ENCODE results near the gene SH3BP5. TPM values are rescaled to one million over a fixed set of nuclear protein-coding genes. Genes with fewer than 3 reads are reported as not detected.

The SH3BP5 gene
- total RNA-seq, 1 donor from 2014 or later = 9.3 TPM

DNA sequence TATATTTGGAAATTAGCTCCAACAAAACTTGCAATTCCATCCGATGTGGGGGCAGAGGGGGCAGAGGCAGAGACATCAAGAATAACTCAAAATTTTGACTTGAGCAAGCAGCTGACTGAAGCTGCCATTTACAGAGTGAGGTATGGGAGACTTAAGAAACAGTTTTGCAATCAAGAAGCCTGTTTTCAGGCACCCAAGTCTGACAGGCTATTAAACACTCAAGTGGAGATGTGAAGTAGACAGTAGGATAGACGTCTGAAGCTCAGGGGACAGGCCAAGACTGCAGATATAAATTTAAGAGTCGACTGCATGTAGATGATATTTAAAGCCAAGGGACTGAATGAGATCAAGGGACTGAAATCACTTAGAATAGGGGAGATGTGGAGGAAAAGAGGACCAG, 9.9 kb upstream of the SH3BP5 start:
- Histone ChIP-seq H3K36me3 (ENCODE audit: control insufficient read depth, insufficient read depth, low read length) (no peaks in the 10 kb centered on the region), H3K27me3 (ENCODE audit: control insufficient read depth, insufficient read depth, low read length) (no peaks in the 10 kb centered on the region), H3K4me3 (ENCODE audit: low read depth, low read length) (no peak overlapping the region)
- DNase-seq (ENCODE audit: low read depth) = no peak
- TF ChIP-seq, protein P1, sequence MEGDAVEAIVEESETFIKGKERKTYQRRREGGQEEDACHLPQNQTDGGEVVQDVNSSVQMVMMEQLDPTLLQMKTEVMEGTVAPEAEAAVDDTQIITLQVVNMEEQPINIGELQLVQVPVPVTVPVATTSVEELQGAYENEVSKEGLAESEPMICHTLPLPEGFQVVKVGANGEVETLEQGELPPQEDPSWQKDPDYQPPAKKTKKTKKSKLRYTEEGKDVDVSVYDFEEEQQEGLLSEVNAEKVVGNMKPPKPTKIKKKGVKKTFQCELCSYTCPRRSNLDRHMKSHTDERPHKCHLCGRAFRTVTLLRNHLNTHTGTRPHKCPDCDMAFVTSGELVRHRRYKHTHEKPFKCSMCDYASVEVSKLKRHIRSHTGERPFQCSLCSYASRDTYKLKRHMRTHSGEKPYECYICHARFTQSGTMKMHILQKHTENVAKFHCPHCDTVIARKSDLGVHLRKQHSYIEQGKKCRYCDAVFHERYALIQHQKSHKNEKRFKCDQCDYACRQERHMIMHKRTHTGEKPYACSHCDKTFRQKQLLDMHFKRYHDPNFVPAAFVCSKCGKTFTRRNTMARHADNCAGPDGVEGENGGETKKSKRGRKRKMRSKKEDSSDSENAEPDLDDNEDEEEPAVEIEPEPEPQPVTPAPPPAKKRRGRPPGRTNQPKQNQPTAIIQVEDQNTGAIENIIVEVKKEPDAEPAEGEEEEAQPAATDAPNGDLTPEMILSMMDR (IDR thresholded peaks at IDR 0.05; ENCODE audit: insufficient read depth, low read length, poor library complexity, severe bottlenecking) = no peak

DNA sequence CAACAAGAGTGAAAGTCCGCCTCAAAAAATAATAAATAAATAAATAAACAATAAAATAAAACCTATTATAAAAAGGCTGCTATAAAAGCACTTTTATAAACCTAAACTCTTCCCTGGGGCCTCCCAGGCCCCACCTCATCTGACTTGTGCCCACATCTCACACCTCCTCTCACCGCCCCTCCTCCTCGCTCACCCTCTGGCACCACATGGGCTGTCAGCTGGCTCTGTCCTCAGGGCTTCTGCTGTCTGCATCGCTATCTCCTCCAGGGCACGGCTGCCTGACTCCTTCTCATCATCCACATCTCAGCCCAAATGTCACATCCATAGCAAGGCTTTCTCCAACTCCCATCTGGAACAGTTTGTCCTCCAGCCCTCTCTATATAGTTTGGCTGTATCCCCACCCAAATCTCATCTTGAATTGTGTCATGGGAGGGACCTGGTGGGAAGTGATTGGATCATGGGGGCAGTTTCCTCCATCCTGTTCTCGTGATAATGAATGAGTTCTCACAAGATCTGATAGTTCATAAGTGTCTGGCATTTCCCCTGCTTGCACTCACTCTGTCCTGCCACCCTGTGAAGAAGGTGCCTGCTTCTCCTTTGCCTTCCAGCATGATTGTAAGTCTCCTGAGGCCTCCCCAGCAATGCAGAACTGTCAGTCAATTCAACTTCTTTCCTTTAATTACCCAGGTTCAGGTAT, 8.8 kb upstream of the SH3BP5 start:
- Histone ChIP-seq H3K4me3 (ENCODE audit: low read depth, low read length) (no peak overlapping the region), H3K27me3 (ENCODE audit: control insufficient read depth, insufficient read depth, low read length) (no peaks in the 10 kb centered on the region), H3K36me3 (ENCODE audit: control insufficient read depth, insufficient read depth, low read length) (no peaks in the 10 kb centered on the region)
- TF ChIP-seq, protein P1 (IDR thresholded peaks at IDR 0.05; ENCODE audit: insufficient read depth, low read length, poor library complexity, severe bottlenecking) = no peak
- no peak for DNase-seq (ENCODE audit: low read depth)

DNA sequence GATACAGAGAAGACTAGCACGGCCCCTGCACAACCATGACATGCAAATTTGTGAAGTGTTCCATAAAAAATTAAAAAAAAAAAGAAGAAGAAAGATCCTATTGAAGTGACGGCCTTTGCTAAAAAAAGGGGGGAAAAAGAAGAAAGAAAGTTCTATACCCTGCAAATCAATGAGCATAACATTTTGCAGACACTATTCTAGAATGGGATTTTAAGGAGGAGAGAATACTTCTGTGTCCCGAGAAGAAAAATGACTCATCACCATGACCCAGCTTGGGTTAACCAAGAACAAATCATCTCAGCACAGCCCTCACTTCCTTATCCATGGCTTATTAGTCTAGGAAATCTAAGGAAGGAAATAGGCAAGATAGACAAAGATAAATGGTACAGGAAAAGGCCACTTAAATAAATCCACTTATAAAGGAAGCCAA, 7.4 kb upstream of the SH3BP5 start:
- H3K36me3 ChIP-seq (ENCODE audit: control insufficient read depth, insufficient read depth, low read length) = no peaks in the 10 kb centered on the region
- TF ChIP-seq, protein P1 (IDR thresholded peaks at IDR 0.05; ENCODE audit: insufficient read depth, low read length, poor library complexity, severe bottlenecking) = no peak
- DNase-seq (ENCODE audit: low read depth) = peak; percentile 48

DNA sequence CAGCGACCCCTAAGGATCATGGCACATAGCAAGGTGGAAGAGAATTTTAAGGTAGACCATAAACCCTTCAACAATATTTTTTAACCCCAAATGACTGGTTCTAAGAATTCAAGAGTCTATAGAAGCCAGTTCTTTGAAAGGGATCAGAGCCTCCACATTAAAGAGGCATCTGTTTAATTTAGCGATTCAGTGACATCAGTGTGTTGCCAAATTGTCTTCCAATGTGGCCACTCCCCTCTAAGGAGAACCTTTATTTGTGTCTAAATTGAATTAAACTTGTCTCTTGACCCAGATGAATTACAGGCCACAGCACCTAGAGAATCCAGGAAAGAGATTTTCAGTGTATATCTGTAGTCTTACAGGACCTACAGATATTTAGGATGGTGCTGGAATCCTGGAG, 6.6 kb upstream of the SH3BP5 start:
- Histone ChIP-seq H3K27me3 (ENCODE audit: control insufficient read depth, insufficient read depth, low read length) (no peaks in the 10 kb centered on the region), H3K4me3 (ENCODE audit: low read depth, low read length) (no peak overlapping the region), H3K36me3 (ENCODE audit: control insufficient read depth, insufficient read depth, low read length) (no peaks in the 10 kb centered on the region)
- no peak for DNase-seq (ENCODE audit: low read depth)
- TF ChIP-seq, protein P1 (IDR thresholded peaks at IDR 0.05; ENCODE audit: insufficient read depth, low read length, poor library complexity, severe bottlenecking) = no peak

More for the DNA sequence above, 7.4 kb upstream of the SH3BP5 start:
- Histone ChIP-seq H3K4me3 (ENCODE audit: low read depth, low read length) (no peak overlapping the region), H3K27me3 (ENCODE audit: control insufficient read depth, insufficient read depth, low read length) (no peaks in the 10 kb centered on the region)

DNA sequence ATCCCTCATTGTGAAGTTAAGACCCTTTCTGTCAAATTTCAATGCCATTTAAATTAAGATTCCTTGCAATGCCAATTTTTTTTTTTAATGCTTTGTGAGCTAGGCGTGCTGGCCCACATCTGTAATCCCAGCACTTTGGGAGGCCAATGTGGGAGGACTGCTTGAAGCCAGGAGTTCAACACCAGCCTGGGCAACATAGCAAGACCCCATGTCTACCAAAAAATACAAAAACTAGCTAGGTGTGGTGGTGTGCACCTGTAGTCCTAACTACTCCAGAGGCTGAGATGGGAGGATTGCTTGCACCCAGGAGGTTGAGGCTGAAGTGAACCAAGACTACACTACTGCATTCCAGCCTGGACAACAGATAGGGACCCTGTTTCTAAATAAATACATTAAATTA, 5.6 kb upstream of the SH3BP5 start:
- no peaks in the 10 kb centered on the region for H3K27me3 ChIP-seq (ENCODE audit: control insufficient read depth, insufficient read depth, low read length)
- H3K36me3 ChIP-seq (ENCODE audit: control insufficient read depth, insufficient read depth, low read length) = no peaks in the 10 kb centered on the region
- TF ChIP-seq, protein P1 (IDR thresholded peaks at IDR 0.05; ENCODE audit: insufficient read depth, low read length, poor library complexity, severe bottlenecking) = no peak
- no peak overlapping the region for H3K4me3 ChIP-seq (ENCODE audit: low read depth, low read length)
- DNase-seq (ENCODE audit: low read depth) = no peak

DNA sequence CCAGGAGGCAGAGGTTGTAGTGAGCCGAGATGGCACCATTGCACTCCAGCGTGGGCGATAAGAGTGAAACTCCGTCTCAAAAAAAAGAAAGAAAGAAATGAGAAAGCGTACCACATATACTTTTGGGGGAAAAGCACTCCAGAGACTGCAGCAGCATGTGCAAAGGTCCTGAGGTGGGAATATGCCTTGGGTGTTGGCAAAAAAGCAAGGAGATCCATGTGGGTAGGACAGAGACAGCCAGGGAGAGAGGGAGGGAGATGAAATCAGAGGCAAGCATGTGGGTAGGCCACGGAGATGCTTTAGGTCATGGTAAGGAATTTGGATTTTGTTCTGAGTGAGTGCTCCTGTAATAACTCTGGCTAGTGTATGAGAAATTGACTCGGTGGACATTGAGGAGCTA, 3.7 kb upstream of the SH3BP5 start:
- no peak for DNase-seq (ENCODE audit: low read depth)
- TF ChIP-seq, protein P1 (IDR thresholded peaks at IDR 0.05; ENCODE audit: insufficient read depth, low read length, poor library complexity, severe bottlenecking) = no peak
- H3K36me3 ChIP-seq (ENCODE audit: control insufficient read depth, insufficient read depth, low read length) = no peaks in the 10 kb centered on the region

More for the DNA sequence above, 3.7 kb upstream of the SH3BP5 start:
- Histone ChIP-seq H3K27me3 (ENCODE audit: control insufficient read depth, insufficient read depth, low read length) (no peaks in the 10 kb centered on the region), H3K4me3 (ENCODE audit: low read depth, low read length) (no peak overlapping the region)
